ENCODE measurements around the gene CD44.

- TF ChIP-seq POU6F1 (CRISPR knock-in tag; IDR thresholded peaks at IDR 0.05; ENCODE audit: borderline replicate concordance, low read depth): no peak
- TF ChIP-seq CSRNP3 (CRISPR knock-in tag; IDR thresholded peaks at IDR 0.05): no peak
- TF ChIP-seq ARNTL (CRISPR knock-in tag; IDR thresholded peaks at IDR 0.05; ENCODE audit: borderline replicate concordance, low read depth): no peak
- TF ChIP-seq CSDC2 (CRISPR knock-in tag; IDR thresholded peaks at IDR 0.05): no peak
- TF ChIP-seq GLIS3 (CRISPR knock-in tag; IDR thresholded peaks at IDR 0.05): no peak
- no peak for TF ChIP-seq CREB5 (CRISPR knock-in tag; IDR thresholded peaks at IDR 0.05; ENCODE audit: low read depth)
- TF ChIP-seq PATZ1 (CRISPR knock-in tag; IDR thresholded peaks at IDR 0.05; ENCODE audit: borderline replicate concordance): no peak
- no peak for TF ChIP-seq BACH2 (CRISPR knock-in tag; IDR thresholded peaks at IDR 0.05; ENCODE audit: borderline replicate concordance)
- TF ChIP-seq ZC3H10 (CRISPR knock-in tag; IDR thresholded peaks at IDR 0.05): no peak
Observed at GRCh38 chr11:35215945-35216344, 77.0 kb downstream of the CD44 start.
